SKM-1 (cell line): ENCODE results near the gene PI4K2B.
A peak's percentile ranks its signal among the peaks of the same experiment; 100 is the strongest.
"Not testable (repeated sequence)": the region's sequence is repeated elsewhere in the genome, so short reads cannot be mapped to it uniquely, and the experiment has no call there.

Experiments
- DNase-seq: peaks from one replicate; lab custom pipeline; 2025; ENCODE audit not compliant: unreplicated experiment; lab: John Stamatoyannopoulos, UW

PI4K2B gene

DNA sequence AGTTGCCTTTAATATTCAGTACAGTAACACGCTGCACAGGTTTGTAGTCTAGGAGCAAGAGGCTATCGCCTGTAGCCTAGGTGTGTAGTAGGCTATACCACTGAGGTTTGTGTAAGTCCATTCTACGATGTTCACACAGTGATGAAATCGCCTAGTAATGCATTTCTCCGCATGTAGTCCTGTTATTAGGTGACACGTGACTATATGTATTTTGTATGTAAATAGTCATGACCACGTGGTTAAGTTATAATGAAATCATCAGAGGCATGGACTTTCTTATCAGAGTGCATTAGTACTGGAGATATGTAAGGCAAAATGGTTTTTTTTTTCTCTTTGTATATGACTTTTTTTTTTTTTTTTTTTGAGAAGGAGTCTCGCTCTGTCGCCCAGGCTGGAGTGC is 68.8 kb downstream of the PI4K2B start:
- no peak for DNase-seq

DNA sequence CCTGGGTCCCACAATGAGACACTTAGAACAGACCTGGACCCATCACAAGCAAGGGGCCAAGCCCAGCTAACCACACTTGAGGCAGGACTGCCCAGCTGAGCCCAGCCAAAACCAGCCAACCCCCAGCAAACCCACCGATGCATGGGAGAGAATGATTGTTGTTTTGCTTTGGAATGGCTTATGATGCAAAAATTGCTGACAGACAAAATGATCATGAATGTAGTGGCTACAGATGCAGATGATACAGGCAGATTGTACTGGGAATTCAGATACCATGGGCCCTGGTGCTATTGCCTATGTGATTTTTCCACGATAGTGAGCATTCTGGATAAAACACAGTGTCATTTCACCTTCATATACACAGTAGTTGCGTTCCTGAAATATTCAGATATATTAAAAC is 69.7 kb downstream of the PI4K2B start:
- no peak for DNase-seq

DNA sequence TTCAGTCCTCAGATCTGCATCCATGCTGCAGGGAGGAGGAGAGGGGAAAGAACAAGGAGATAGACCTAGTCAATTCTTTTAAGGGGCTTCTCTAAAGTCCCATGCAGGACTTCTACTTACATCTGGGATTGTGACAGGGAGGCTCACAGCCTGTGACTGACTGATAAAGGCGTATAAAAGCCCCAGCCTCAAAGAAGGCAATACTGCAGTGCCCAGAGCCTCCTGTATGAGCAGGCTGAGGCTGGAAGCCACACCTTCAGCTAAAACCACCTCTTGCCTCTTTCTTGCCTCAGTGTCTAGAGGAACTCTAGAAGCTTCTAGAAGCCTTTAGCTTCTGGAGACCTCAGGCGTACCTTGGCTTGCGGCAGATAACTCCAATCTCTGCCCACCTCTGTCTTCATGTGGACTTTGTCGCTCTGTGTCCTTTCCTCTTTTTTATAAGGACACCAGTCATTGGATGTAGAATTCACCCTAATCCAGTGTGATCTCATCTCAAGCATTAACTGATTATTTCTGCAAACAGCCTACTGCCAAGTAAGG is 72.8 kb downstream of the PI4K2B start:
- no peak for DNase-seq

DNA sequence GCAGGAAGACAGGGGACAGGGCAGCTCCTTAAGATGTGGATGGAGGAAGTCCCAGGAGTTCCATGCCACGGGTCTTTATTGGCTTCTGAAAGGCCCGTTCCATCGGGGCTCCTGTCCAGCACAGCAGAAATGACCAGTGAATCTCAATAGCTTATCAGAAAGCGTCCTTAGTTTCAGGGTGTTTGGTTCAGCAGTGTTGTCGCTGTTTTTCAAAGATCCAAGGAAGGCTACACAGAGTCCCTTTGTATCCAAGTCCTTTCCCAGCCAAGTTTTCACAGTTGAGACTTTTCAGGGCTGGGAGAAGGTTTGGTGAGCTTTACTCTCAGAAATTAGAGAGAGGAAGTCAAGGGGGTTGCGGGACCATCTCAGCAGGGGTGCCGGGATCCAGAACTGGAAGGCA is 73.8 kb downstream of the PI4K2B start:
- DNase-seq, result no peak

DNA sequence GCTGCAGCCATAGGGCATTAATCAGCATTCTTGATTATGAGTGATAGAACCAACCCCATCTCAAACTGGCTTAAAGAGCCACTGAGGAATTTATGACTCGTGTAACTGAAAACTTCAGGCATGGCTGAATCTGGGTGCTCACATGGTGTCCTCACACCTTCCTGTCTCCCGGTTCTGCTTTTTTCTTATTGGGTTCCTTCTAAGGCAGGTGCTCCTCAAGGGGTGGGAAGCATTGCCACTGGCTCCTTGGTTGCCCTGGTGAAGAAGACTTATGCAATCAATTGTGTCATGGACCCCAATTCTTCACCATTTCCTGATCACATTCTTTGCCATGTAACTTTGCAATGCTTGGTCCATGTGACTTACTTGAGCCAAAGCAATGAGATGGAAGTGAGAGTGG is 74.5 kb downstream of the PI4K2B start:
- DNase-seq, result no peak

DNA sequence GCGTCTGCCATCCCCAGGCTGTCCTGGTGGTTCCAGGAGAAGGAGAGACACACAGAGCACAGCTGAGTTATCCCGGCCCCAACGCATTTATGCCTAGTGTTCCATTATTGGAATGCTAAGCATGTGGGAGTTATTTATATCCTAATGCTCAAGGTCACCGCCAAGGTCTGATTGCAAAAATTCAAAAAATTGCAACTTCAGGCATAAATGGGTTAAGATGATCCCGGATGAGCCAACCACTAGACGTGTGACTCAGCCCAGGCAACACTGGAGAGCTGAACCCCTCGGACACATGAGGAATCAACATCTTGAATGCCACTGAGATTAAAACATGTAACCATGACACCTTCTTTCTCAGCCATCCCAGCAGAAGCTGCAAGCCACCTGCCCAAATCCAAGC is 74.9 kb downstream of the PI4K2B start:
- DNase-seq, result no peak

DNA sequence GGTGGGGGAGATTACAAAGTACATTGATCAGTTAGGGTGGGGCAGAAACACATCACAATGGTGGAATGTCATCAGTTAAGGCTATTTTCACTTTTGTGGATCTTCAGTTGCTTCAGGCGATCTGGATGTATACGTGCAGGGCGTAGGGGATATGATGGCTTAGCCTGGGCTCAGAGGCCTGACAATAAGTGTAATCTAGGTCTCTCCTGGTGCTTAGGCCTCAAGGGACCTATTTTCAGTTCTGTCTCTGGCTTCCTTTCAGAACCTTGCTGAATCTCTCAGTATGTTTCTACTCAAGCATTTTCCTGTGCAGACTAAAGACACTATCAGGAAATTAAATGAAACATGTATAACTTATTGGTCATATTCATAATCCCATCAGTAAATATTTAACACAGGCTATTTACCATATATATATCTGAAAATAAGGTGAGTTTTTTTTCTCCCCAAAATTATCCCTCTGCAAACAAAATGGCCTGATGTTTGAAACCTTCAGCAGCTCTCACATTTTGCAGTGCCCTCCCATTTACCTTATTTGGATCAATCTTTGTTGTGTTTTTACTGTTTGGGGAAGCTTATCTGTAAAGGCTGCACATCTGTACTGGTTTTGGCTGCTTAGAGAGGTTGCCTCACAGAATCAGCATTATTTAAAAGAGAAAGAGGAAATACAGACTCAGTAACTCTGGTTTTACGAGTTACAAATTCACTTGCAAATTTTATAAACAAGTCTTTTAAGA is 76.4 kb downstream of the PI4K2B start:
- peak; percentile 15 for DNase-seq

DNA sequence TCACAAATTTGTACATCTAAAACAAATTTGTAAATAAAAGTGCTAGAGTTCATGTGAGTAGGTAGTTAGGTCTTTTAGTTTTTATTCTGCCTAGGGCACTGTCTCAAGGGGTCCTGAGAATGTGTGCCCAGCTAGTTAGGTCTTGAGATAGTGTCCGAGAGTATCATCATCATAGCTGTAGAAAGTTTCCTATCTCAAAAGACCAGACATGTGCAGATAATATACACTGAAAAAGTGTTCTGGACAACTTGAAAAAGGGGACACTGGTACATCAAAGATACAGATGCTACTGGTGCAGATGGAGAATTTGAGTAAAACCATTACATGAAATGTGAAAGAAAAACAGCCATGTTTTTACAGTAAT is 77.0 kb downstream of the PI4K2B start:
- no peak for DNase-seq

DNA sequence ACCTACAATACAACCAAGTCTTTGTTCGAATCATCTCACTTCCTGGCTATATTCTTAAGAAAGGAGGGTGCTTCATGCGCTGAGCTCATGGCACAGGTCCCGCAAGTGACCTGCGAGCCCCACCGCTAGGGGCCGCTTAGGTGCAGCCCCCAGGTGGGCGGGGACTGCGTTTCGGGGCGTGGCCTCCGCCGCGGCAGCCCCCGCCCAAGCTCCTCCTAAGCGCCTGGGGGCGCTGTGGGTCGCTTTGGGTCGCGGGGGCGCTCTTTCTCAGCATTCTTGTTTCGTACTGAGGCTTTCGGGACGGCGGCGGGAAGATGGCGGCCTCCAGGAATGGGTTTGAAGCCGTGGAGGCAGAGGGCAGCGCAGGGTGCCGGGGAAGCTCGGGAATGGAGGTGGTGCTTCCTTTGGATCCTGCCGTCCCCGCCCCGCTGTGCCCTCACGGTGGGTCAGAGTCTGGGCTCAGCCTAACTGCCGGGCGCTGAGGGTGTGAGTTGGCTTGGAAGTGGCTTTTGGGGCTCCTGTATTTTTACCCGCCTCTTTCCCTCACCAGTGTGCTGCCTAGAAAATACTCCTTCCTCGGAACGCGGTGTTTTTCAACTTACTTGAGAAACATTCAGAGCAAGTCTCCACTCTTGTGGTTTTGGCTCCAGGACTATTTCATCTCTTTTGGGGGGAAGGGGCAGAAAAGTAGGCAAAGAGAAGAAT is 78.8 kb downstream of the PI4K2B start, which contains the start of gene ZCCHC4:
Gene ZCCHC4 (plus strand): TSS at position 279 of the 705 bp plus-strand sequence. CDS start 36 bp downstream, at position 315.
- DNase-seq, result peak; percentile 58

DNA sequence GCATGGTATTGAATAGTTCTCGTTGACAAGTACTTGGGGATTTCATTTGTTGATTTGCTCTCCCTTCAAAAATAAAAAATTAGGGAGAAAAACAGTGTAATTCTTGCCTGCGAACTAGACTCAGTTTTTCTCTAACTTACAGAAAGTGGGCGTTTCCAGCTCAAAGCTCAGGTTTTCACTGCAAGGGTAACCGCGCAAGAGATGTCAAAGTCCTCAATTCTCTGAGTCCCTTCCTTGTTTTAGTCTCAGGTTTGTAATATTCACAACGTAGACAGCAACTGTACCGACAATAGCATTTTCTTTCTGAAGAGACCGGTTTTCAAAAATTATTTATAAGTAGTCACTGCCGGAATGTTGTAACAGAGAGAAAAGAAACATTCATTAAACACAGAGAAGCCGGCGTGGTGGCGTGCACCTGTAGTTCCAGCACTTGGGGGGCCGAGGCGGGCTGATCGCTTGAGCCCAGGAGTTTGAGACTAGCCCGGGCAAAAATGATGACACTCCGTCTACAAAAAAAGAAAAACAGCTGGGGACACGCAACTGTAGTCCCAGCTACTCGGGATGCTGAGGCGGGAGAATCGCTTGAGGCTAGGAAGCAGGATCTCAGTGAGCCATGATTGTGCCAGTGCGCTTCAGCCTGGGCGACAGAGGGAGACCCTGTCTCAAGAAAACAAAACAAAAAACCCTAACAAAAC is 79.5 kb downstream of the PI4K2B start:
- DNase-seq, result no peak

DNA sequence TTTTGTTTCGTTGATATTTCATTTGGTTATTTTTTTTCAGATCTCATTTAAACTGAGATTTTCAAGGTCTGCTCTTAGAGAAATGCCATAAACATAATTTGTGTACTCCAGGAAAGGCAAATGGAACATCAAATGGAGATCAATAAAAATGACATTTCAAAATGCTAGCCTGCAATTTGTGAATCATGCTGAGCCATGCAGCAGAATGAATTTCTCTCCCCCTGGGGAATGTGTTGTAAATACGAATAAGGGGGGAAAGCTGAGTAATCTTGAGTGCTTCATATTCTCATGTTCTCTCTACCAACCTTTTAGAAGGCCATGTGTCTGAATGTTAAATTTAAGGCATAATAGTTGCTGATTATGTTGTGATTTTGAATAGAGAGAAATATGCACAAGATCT is 86.5 kb downstream of the PI4K2B start:
- DNase-seq, result no peak

DNA sequence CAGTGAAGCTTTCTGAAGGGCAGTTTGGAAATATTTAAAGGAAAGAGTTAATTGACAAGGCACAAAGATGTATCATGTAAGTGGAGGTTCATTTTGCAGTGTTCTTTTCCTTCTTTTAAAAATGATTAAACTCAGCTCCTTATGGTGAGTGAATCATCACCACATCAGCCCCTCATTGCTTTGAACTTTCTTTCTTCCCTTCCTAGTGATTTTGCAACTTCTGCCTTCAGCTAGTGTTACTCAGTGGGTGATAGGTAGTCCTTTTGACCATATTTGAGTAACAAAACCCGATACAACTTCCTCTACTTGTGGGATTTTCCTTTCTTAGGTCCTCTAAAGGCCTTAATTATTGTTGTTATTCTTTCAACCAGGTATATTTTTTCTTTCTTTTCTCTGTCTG is 86.9 kb downstream of the PI4K2B start:
- DNase-seq, result peak; percentile 87

DNA sequence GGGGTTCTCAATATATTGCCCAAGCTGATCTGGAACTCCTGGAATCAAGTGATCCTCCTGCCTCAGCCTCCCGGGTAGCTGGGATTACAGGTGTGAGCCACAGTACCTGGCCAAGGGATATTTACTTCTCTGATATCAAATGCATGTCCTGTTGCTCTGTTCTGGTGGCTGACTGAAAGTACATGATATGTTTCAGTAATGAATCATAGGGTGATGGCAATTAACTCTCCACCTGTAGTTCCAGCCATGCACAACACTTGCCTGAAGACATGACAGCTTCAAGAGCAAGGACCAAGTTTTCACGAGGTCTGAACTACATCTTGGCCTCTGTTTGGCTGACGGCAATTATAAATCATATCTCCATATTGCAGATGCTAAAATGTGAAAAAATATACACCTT is 87.9 kb downstream of the PI4K2B start:
- no peak for DNase-seq

DNA sequence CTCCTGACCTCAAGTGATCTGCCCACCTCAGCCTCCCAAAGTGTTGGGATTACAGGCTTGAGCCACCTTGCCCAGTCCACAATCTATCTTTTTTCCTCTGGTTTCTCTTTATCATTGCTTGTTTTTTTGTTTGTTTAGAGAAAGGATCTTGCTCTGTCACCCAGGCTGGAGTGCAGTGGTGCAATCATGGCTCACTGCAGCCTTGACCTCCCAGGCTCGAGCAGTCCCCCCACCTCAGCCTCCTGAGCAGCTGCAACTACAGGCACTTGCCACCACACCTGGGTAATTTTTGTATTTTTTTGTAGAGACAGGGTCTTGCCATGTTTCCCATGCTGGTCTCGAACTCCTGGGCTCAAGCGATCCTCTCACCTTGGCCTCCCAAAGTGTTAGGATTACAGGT is 94.6 kb downstream of the PI4K2B start:
- not testable (repeated sequence) for DNase-seq
